Regular cardiac myocyte (primary cell): ENCODE measurements around the gene C5orf15. TPM values are rescaled to one million over a fixed set of nuclear protein-coding genes. Genes with fewer than 3 reads are reported as not detected.

Source experiments
- total RNA-seq: library from RNA; depleted of rRNA; stranded (reverse); fragments of >200 nt; gene quantifications from 2 replicates; pipeline ENCODE4 v1.2.3, GENCODE V29; 2014

The C5orf15 gene
- total RNA-seq: 48.5 and 74.1 TPM in 2 replicates

GRCh38 chr5:133968204-133968980, at the start of gene C5orf15:
TSS of gene C5orf15 (minus strand) at chr5:133968625. CDS start at chr5:133968584, 41 bp downstream.

GRCh38 chr5:134004626-134005416, 36.4 kb upstream of the C5orf15 start, which contains the start of gene VDAC1:
TSS of gene VDAC1 (minus strand) at chr5:134004975. CDS start at chr5:133993012, 11,963 bp downstream.

Other genes starting within 250 kb of the C5orf15 start
- gene VDAC1, start 36.4 kb upstream of the C5orf15 start, total RNA-seq: 462 and 530 TPM in 2 replicates
- gene TCF7, start 146.1 kb upstream of the C5orf15 start, total RNA-seq: under 0.01 and 0.38 TPM in 2 replicates
- gene SKP1, start 208.3 kb upstream of the C5orf15 start, total RNA-seq: 271 and 285 TPM in 2 replicates